GM12874 (cell line): ENCODE results near the gene EEF1AKMT2.

ENCODE experiments used
- CTCF ChIP-seq: IDR thresholded peaks from 2 replicates; pipeline ENCODE4 v1.5.1; 2011; ENCODE audit warnings: low read depth, mild to moderate bottlenecking, control low read depth, low read length, moderate library complexity; ENCODE audit not compliant: insufficient read depth

Gene EEF1AKMT2

GRCh38 chr10:124748953-124749645 lies 42.6 kb downstream of the EEF1AKMT2 start:
- TF ChIP-seq CTCF, result no peak

GRCh38 chr10:124748166-124748565 lies 43.5 kb downstream of the EEF1AKMT2 start:
- TF ChIP-seq CTCF, result no peak

GRCh38 chr10:124747745-124748144 lies 43.9 kb downstream of the EEF1AKMT2 start:
- TF ChIP-seq CTCF, result no peak

GRCh38 chr10:124746992-124747391 lies 44.7 kb downstream of the EEF1AKMT2 start:
- no peak for TF ChIP-seq CTCF

- peak; percentile 25; the same call in 1 of the 2 replicates for TF ChIP-seq CTCF
Observed at GRCh38 chr10:124745673-124746072, 46.0 kb downstream of the EEF1AKMT2 start.

- no peak for TF ChIP-seq CTCF
Observed at GRCh38 chr10:124745252-124745651, 46.4 kb downstream of the EEF1AKMT2 start.

GRCh38 chr10:124744102-124745050 lies 47.3 kb downstream of the EEF1AKMT2 start, which contains the start of gene FAM53B:
Gene FAM53B (minus strand): TSS chr10:124744378. CDS start chr10:124706713, 37,665 bp downstream.
- TF ChIP-seq CTCF, result no peak
